HEK293 (cell line): ENCODE measurements around the gene ALDH16A1.

ENCODE experiments used
- CTCF ChIP-seq: fragments of 450-650 bp; formaldehyde crosslinking; IDR thresholded peaks from 2 replicates; pipeline ENCODE4 v1.5.1; 2016; ENCODE audit warnings: missing biosample characterization, missing genetic modification characterization
- REST ChIP-seq: fragments of 450-650 bp; formaldehyde crosslinking; IDR thresholded peaks from 2 replicates; pipeline ENCODE4 v1.5.1; 2016; ENCODE audit warnings: missing biosample characterization, missing genetic modification characterization
- ZBTB26 ChIP-seq: fragments of 450-650 bp; formaldehyde crosslinking; optimal IDR thresholded peaks from 2 replicates; pipeline ENCODE3; 2016; ENCODE audit warnings: missing biosample characterization, mild to moderate bottlenecking, missing genetic modification characterization
- ZNF518A ChIP-seq: fragments of 450-650 bp; formaldehyde crosslinking; conservative IDR thresholded peaks from 2 replicates; pipeline ENCODE4 v1.5.1; 2016; ENCODE audit warnings: low read depth, missing biosample characterization, missing genetic modification characterization
- ZNF623 ChIP-seq: fragments of 450-650 bp; formaldehyde crosslinking; IDR thresholded peaks from 2 replicates; pipeline ENCODE4 v1.5.1; 2016; ENCODE audit warnings: missing biosample characterization, missing genetic modification characterization
- ZSCAN5A ChIP-seq: fragments of 450-650 bp; formaldehyde crosslinking; IDR thresholded peaks from 2 replicates; pipeline ENCODE4 v1.5.1; 2016; ENCODE audit warnings: missing biosample characterization, missing genetic modification characterization

GRCh38 chr19:49451430-49452181 lies 1.4 kb upstream of the ALDH16A1 start, which contains the start of gene PIH1D1:
- no peak for TF ChIP-seq ZBTB26
- peak; percentile 54 for TF ChIP-seq ZNF518A (tag by site-specific recombination)
- peak; percentile 46 for TF ChIP-seq CTCF (tag by site-specific recombination)
- no peak for TF ChIP-seq ZNF623 (tag by site-specific recombination)
- TF ChIP-seq ZSCAN5A = no peak
- no peak for TF ChIP-seq REST
